Measurements from ENCODE around the gene C1orf159.
A peak's percentile ranks its signal among the peaks of the same experiment; 100 is the strongest.
"Not testable (repeated sequence)": the region's sequence is repeated elsewhere in the genome, so short reads cannot be mapped to it uniquely, and the experiment has no call there.

C1orf159 gene

GRCh38 chr1:1118011-1118875 is 2.4 kb upstream of the C1orf159 start:
- no peak for DNase-seq (ENCODE audit: low spot score)

- DNase-seq (ENCODE audit: low spot score), result no peak
Measured at GRCh38 chr1:1117469-1117831, 1.6 kb upstream of the C1orf159 start.

- peak; percentile 50 for DNase-seq (ENCODE audit: low spot score)
Measured at GRCh38 chr1:1116701-1117468, 996 bp upstream of the C1orf159 start.

GRCh38 chr1:1115136-1115785 is 628 bp downstream of the C1orf159 start:
- DNase-seq (ENCODE audit: low spot score), result no peak

GRCh38 chr1:1114431-1114830 is 1.5 kb downstream of the C1orf159 start:
- no peak for DNase-seq (ENCODE audit: low spot score)

GRCh38 chr1:1112237-1112985 is 3.5 kb downstream of the C1orf159 start:
- DNase-seq (ENCODE audit: low spot score), result no peak

GRCh38 chr1:1111516-1112236 is 4.2 kb downstream of the C1orf159 start:
- DNase-seq (ENCODE audit: low spot score), result no peak

- DNase-seq (ENCODE audit: low spot score), result no peak
Measured at GRCh38 chr1:1110561-1110971, 5.3 kb downstream of the C1orf159 start.

GRCh38 chr1:1109743-1110142 is 6.1 kb downstream of the C1orf159 start:
- no peak for DNase-seq (ENCODE audit: low spot score)

GRCh38 chr1:1106510-1107221 is 9.2 kb downstream of the C1orf159 start:
- DNase-seq (ENCODE audit: low spot score), result no peak

- DNase-seq (ENCODE audit: low spot score), result not testable (repeated sequence)
Measured at GRCh38 chr1:1104152-1104551, 11.7 kb downstream of the C1orf159 start.

GRCh38 chr1:1101503-1101902 is 14.4 kb downstream of the C1orf159 start:
- no peak for DNase-seq (ENCODE audit: low spot score)

GRCh38 chr1:1100296-1100695 is 15.6 kb downstream of the C1orf159 start:
- DNase-seq (ENCODE audit: low spot score), result no peak

GRCh38 chr1:1099506-1100183 is 16.2 kb downstream of the C1orf159 start:
- no peak for DNase-seq (ENCODE audit: low spot score)

GRCh38 chr1:1098681-1099421 is 17.0 kb downstream of the C1orf159 start:
- no peak for DNase-seq (ENCODE audit: low spot score)

GRCh38 chr1:1096136-1096535 is 19.8 kb downstream of the C1orf159 start:
- not testable (repeated sequence) for DNase-seq (ENCODE audit: low spot score)

- no peak for DNase-seq (ENCODE audit: low spot score)
Measured at GRCh38 chr1:1094981-1095380, 20.9 kb downstream of the C1orf159 start.

GRCh38 chr1:1093610-1093943 is 22.3 kb downstream of the C1orf159 start:
- no peak for DNase-seq (ENCODE audit: low spot score)

- peak; percentile 14 for DNase-seq (ENCODE audit: low spot score)
Measured at GRCh38 chr1:1092894-1093609, 22.8 kb downstream of the C1orf159 start.

Measured in AG20443 (cell line).